HG02884 (cell line): ENCODE measurements around the gene RTN4R.

Source experiments
- ATAC-seq: cut with Tn5 transposase; IDR thresholded peaks from one replicate; pipeline ENCODE4 v1.9.1; 2021; ENCODE audit warnings: mild to moderate bottlenecking, moderate library complexity; ENCODE audit not compliant: unreplicated experiment

RTN4R gene

GRCh38 chr22:20231514-20232236, 36.4 kb downstream of the RTN4R start:
- ATAC-seq: no peak

DNA sequence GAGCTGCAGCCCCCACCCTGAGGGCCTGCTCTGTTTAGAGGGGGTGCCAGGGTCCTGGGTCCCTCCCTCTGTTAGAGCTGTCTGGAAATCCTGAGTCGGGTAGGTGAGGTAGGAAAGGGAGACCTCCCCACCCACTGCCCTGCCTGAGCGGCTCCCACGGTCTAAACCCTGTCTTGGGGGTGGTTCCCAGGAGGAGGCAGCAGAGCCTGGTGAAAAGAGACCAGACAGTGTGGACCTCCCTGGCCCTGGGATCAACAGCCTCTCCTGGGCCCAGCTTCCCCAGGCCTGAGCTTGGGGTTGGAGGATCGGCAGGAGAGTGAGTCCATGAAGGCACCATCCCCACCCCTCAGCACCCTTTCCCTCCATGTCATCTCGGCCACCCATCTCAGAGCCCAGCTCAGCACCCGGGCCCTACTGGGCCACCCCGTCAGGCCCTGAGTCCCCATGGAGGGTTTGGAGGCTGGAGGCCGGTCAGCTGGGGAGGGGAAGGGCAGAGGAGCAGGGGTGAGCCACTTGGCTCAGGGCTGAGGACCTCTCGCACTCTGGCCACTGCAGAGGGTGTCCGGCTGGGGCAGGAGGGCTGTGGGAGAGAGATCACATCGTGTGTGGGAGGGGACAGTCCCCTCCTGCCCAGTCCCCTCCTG, 37.2 kb downstream of the RTN4R start:
- no peak for ATAC-seq

GRCh38 chr22:20229916-20230775, 38.0 kb downstream of the RTN4R start:
- no peak for ATAC-seq

GRCh38 chr22:20228939-20229272, 39.2 kb downstream of the RTN4R start:
- no peak for ATAC-seq

DNA sequence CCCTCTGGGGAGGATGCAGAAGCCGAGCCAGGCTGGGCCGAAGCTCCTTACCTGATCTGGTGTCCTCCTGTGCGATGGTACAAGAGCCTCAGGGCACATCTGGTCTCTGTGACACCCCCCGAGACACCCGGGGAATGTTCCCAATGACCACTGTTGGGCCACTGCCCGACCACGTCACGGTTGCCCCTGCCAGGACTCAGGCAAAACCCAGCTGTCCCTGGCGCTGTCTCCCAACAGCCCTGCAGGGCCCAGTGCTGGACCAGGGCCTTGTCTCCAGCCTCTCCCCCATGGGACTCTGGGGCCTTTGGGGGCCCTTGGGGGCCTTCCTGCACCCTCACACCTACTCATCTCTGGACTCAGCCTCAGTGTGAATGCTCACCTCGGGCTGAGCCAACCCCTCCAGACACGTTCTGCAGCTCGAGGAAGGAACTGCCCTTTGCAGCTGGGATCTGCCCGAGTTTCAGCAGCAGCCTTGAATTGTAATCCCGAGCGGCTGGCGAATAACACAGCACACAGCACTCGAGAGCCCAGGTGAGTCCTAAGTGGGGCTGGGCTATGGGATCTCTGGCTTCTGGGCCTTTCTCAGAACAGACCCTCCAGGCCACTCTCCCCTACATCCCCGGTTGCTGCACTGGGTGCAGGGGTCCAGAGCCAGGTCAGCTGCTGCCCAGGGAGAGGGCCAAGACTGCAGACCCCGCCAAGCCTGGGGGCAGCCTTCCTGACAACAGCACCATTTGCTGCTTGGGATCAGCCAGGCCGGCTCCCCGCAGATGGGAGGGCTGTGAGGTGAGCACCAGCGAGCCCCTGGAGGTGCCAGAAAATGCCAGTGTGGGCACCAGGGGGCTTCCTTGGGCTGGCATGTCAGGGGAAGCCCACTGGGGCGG, 39.8 kb downstream of the RTN4R start:
- ATAC-seq: no peak

DNA sequence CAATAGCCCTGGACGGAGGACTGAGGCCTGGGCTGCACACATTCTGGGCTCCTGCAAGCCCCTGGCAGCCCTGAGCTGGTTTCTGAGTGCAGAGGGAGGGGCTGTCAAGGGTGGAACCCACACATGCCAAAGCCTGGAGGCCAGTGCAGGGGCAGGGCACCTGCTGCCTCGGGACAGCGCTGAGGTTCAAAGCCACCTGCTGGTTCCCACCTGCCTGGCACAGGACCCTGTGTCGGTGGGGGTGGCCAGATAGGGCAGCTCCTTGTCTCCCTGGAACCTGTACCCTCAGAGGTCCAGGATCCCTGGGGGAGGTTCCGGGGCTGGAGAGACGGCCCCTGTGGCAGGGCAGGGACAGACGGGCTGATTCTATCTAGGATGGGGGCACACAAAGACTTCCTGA, 40.8 kb downstream of the RTN4R start:
- ATAC-seq: no peak

- no peak for ATAC-seq
Measured at GRCh38 chr22:20226760-20227350, 41.3 kb downstream of the RTN4R start.

GRCh38 chr22:20226077-20226716, 41.9 kb downstream of the RTN4R start:
- ATAC-seq: no peak

GRCh38 chr22:20225693-20225966, 42.5 kb downstream of the RTN4R start:
- ATAC-seq: no peak

DNA sequence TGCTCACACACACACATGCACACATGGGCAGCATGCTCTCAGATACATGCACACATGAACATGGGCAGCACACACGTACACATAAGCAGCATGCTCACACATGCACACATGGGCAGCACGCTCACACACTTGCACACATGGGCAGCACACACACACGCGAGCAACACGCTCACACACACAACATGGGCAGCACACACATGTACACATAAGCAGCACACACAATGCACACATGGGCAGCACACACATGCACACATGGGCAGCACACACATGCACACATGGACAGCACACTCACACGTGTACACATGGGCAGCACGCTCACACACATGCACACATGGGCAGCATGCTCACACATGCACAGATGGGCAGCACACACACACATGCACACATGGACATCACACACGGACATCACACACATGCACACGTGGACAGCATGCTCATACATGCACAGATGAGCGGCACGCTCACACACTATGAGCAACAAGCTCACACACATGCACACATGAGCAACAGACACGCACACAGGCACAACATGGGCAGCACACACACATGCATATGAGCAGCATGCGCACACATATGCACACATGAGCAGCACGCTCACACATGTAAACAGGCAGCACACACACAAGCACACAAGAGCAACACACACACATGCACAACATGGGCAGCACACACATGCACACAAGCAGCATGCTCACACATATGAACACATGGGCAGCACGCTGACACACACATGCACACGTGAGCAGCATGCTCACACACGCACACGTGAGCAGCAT, 43.0 kb downstream of the RTN4R start:
- ATAC-seq: no peak

GRCh38 chr22:20224256-20224626, 43.9 kb downstream of the RTN4R start:
- no peak for ATAC-seq

- no peak for ATAC-seq
Measured at GRCh38 chr22:20223421-20224255, 44.5 kb downstream of the RTN4R start.

GRCh38 chr22:20222764-20223420, 45.2 kb downstream of the RTN4R start:
- no peak for ATAC-seq

DNA sequence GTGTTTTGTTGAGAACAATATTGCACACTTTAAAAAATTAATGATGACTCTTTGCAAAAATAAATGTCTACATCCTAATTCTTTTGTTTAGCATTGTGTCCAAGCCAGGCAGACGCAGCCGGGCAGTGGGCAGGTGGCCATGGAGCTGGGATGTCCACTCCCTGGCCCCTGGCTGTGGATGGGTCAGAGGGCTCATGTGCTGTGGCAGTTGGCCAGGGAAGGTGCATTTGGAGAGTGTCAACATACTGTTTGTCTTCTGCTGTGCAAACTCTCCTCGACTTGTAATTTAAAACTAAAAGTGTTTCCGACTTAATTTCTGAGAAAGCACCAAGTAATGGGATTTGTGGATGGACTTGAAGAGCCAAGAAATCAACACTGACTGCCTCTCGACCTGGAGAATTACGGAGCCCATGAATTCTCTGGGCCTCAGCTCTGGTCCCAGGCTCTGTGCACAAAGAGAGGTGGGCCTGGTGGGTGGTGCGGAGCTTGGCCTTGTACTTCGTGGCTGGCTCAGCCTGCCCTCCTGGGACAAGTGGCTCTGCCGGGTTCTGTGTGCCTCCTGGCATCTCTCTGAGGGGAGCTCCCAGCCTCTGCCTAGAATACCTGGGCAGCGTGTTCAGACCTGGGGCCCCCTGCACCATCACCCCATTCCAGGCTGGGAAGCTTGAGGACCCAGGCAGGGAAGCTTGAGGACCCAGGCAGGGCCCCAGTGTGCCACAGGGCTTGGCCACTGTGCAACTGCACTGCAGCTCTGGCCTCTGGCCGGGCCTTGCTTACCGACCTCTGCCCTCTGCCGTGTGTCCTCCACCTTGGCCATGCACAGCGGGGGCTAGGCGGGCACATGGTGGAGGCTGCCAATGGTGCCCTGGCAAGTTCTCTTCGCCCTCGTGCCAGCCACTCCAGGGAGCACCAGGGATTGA, 46.4 kb downstream of the RTN4R start:
- no peak for ATAC-seq

DNA sequence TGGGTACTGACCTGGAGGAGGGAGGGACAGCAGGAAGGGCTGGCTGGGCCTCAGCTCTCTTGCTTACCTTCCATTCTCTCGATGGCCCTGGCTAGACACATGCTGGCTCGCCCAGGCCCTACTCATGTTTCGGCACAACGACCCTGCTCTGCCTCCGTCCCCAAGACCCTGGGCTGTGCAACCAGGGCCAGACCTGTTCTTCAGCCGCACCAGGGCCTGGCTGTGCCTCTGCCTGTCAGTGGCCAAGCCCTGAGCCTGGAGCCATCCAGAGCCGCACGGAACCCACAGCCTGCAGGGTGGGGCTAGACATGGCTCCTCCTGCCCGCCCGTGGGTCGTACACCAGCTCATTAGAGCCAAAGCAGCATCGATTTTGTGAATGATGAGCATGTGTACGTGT, 47.5 kb downstream of the RTN4R start:
- ATAC-seq: no peak

- ATAC-seq: no peak
Measured at GRCh38 chr22:20219667-20220628, 48.2 kb downstream of the RTN4R start.
